AG09309 (cell line): Measurements from ENCODE around the gene DUSP10.

ENCODE experiments used
- DNase-seq: peaks from one replicate; pipeline ENCODE4 v3.0.0-alpha.2; 2010; ENCODE audit warnings: low read depth
- H3K4me3 ChIP-seq: 2 replicates; pipeline ENCODE4 v1.5.1; 2011; ENCODE audit warnings: mild to moderate bottlenecking, low read depth, low read length, moderate library complexity; ENCODE audit not compliant: control insufficient read depth
- CTCF ChIP-seq: IDR thresholded peaks from 2 replicates; pipeline ENCODE4 v1.5.1; 2011; ENCODE audit warnings: mild to moderate bottlenecking, low read depth, low read length, inconsistent platforms; ENCODE audit not compliant: insufficient read depth, control insufficient read depth; ENCODE audit errors: missing control alignments

Gene DUSP10

DNA sequence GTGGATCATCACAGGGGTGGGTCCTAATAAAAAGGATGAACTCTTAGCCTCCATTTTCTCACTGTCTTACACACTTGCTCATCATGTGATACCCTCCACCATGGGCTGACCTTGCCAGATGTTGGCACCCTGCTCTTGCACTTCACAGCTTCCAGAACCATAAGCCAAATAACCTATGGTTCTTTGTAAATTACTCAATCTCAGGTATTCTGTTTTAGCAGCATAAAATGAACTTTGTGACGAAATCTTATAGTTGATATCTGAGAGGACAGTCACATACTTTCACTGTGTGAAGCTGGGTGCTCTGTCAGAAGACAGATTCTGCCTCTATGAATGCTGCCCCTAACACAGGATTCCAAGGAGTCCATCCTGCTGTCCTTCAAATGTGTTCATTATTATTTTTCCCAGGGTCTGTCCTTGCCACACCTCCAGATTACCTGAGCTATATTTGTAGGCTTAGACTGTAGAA lies 13.8 kb downstream of the DUSP10 start:
- DNase-seq, result no peak
- no peak for TF ChIP-seq CTCF
- H3K4me3 ChIP-seq, result no peak overlapping the region

DNA sequence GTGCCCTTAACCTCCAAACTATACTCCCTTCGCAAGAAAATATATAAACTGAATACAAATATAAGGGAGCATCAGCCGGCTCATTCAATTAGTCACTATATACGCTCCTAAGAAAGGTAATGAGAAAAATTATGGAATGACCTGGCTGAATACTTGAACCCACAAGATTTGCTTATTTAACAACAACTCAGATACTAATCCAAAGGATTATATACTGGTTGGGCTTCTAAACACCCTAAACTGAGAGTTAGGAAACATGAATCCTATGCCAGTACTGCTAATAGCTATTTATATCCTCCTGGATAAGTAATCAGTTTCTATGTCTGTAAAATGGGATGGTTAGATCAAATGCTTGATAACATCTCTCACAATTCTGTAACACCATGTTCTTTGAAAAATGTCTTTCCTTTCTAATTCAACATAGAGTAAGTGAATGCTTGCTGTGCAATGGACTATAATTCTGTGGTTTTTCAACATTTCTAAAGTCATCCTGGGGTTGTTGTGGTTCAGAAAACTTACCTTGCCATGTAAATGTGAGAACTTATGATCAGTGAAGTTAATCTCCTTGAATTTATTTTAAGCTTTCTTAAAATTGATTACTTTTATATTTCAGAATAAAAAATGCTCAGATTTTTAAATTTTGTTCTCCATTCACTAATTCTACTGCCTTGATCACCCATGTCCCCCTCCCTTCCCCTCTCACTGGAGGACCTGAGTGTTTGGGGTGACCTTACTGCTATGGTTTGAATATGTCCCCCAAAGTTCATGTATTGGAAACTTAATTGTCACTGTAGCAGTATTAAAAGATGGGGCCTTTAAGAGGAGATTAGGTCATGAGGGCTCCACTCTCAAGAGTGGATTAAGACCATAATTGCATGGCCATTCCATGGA lies 14.5 kb downstream of the DUSP10 start:
- no peak for TF ChIP-seq CTCF
- no peak overlapping the region for H3K4me3 ChIP-seq
- DNase-seq, result no peak

GRCh38 chr1:221725735-221726672 lies 15.9 kb downstream of the DUSP10 start:
- no peak overlapping the region for H3K4me3 ChIP-seq
- no peak for DNase-seq
- no peak for TF ChIP-seq CTCF

- no peak overlapping the region for H3K4me3 ChIP-seq
- TF ChIP-seq CTCF, result no peak
- no peak for DNase-seq
Measured at GRCh38 chr1:221724931-221725605, 16.8 kb downstream of the DUSP10 start.

DNA sequence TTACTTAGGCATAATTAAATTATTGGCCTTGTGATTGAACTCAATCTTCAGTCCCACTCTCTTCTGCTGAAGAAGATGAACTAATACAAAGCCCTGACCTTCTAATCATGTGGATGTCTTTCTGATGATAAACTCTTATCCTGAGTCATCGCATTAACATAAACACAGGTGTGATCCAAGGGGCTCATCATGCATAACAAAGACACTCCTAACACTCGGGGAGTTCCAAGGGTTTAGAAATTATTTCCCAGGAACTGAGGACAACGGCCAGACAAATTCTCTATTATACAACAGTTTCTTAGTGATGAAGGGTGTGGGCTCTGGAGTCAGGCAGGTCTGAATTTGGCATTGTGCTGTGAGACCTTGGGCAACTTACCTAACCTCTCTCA lies 18.0 kb downstream of the DUSP10 start:
- no peak for TF ChIP-seq CTCF
- H3K4me3 ChIP-seq, result no peak overlapping the region
- no peak for DNase-seq
